Lung (tissue), 12 donors: ENCODE measurements around the gene UBE2E3. TPM values are rescaled to one million over a fixed set of nuclear protein-coding genes. Genes with fewer than 3 reads are reported as not detected.
"Not testable (repeated sequence)": the region's sequence is repeated elsewhere in the genome, so short reads cannot be mapped to it uniquely, and the experiment has no call there.

Experiments used
- ATAC-seq: fragments of 200-7000 bp; cut with Tn5 transposase; one replicate; pipeline ENCODE4 v1.9.1; 2020; ENCODE audit warnings: moderate number of reproducible peaks; ENCODE audit not compliant: insufficient read depth, low FRiP score
- DNase-seq, 3 donors: peaks; one replicate each; pipeline ENCODE4 v3.0.0-alpha.2; 2013 to 2017
- H3K27ac ChIP-seq, 2 donors: one replicate each; pipeline ENCODE4 v1.5.1; 2013; ENCODE audit warnings: mild to moderate bottlenecking in 2 of 2, moderate library complexity in 2 of 2, control low read depth in 1 of 2, inconsistent platforms in 1 of 2, low read depth in 1 of 2, low read length in 1 of 2
- H3K27me3 ChIP-seq, 3 donors: one replicate each; pipeline ENCODE4 v1.5.1; 2013; ENCODE audit warnings: low read length in 2 of 3; ENCODE audit not compliant: control insufficient read depth in 3 of 3, insufficient read depth in 3 of 3
- H3K36me3 ChIP-seq, 4 donors: one replicate each; pipeline ENCODE4 v1.5.1; 2013; ENCODE audit warnings: low read length in 4 of 4, mild to moderate bottlenecking in 1 of 4, moderate library complexity in 1 of 4; ENCODE audit not compliant: control insufficient read depth in 4 of 4, insufficient read depth in 4 of 4
- H3K4me1 ChIP-seq, 5 donors: one replicate each; pipeline ENCODE4 v1.5.1; 2013; ENCODE audit warnings: low read length in 5 of 5, mild to moderate bottlenecking in 2 of 5, moderate library complexity in 1 of 5; ENCODE audit not compliant: control insufficient read depth in 5 of 5, insufficient read depth in 5 of 5
- H3K4me3 ChIP-seq: one replicate; pipeline ENCODE4 v1.5.1; 2013; ENCODE audit warnings: mild to moderate bottlenecking, control low read depth, moderate library complexity
- H3K9ac ChIP-seq, 2 donors: one replicate each; pipeline ENCODE4 v1.5.1; 2013; ENCODE audit warnings: low read length in 2 of 2, control low read depth in 1 of 2; ENCODE audit not compliant: insufficient read depth in 1 of 2
- H3K9me3 ChIP-seq, 4 donors: one replicate each; pipeline ENCODE4 v1.5.1; 2013; ENCODE audit warnings: low read length in 3 of 4, mild to moderate bottlenecking in 1 of 4, moderate library complexity in 1 of 4; ENCODE audit not compliant: control insufficient read depth in 4 of 4, insufficient read depth in 3 of 4
- WGBS, 2 donors: extraction: QIAGEN DNeasy Blood & Tissue Kit; methylation state at CpG; one replicate each; pipeline ENCODE4 v1.1.7; 2013; 5-methylcytosine and 5-hydroxymethylcytosine counted together
- polyA plus RNA-seq, 2 donors: library from polyadenylated mRNA; stranded (reverse); fragments of 200-250 nt; gene quantifications; one replicate each; pipeline ENCODE4 v1.2.1, GENCODE V29; 2013
- total RNA-seq, 2 donors: library from RNA; depleted of rRNA in 1 of 2; stranded (reverse); fragments of >200 nt in 1 of 2; gene quantifications; one replicate each; pipeline ENCODE4 v1.2.1, GENCODE V29; 2014 to 2021
- TF ChIP-seq, protein P1 (sequence below): IDR thresholded peaks from 2 replicates; pipeline ENCODE4 v1.5.1; 2012; ENCODE audit warnings: mild to moderate bottlenecking; ENCODE audit errors: control extremely low read depth, extremely low read depth
- donor health status: control.
- donor health status: control.
- donor health status: Bipolar disorder and iron deficiency.
- donor health status: healthy.
- donor health status: DM: yes; HTN: yes; CAD: no.

The UBE2E3 gene
- total and polyA plus RNA-seq, 4 donors = 36.4 to 103 (median 42.9) TPM

DNA sequence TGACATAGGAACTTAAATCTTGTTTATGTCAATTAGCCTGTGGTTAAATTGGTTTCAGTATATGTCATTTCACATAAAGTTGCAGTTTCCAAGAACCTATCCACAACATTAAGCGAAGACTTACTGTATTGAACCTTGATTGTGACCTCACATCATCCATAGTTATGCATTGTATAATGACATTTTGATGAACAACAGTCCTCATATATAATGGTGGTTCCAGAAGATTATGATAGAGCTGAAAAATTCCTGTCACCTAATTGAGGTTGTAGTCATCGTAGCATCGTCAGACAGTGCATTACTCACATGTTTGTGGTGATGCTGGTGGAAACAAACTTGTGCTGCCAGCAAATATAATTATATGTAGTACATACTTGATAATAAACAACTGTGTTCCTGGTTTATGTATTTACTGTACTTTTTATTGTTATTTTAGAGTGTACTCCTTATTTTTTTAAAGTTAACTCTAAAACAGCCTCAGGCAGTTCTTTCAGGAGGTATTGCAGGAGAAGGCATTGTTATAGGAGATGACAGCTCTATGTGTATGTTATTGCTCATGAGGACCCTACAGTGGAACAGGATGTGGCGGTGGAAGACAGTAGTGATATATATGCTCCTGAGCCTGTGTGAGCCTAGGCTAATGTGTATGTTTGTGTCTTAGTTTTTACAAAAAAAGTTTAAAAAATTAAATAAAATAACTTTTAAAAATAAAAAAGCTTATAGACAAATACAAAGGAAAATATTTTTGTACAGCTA, 56.6 kb downstream of the UBE2E3 start:
- no peak overlapping the region for H3K9ac ChIP-seq
- H3K9me3 ChIP-seq = no peaks in the 10 kb centered on the region
- TF ChIP-seq, protein P1, sequence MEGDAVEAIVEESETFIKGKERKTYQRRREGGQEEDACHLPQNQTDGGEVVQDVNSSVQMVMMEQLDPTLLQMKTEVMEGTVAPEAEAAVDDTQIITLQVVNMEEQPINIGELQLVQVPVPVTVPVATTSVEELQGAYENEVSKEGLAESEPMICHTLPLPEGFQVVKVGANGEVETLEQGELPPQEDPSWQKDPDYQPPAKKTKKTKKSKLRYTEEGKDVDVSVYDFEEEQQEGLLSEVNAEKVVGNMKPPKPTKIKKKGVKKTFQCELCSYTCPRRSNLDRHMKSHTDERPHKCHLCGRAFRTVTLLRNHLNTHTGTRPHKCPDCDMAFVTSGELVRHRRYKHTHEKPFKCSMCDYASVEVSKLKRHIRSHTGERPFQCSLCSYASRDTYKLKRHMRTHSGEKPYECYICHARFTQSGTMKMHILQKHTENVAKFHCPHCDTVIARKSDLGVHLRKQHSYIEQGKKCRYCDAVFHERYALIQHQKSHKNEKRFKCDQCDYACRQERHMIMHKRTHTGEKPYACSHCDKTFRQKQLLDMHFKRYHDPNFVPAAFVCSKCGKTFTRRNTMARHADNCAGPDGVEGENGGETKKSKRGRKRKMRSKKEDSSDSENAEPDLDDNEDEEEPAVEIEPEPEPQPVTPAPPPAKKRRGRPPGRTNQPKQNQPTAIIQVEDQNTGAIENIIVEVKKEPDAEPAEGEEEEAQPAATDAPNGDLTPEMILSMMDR = no peak
- no peak overlapping the region for H3K4me3 ChIP-seq
- peaks cover 0 to 2% (median 0%) of the 10 kb centered on the region in 5 donors for H3K4me1 ChIP-seq
- WGBS, 2 donors = 83 to 93% methylated on average over 4 of the region's 4 CpGs
- no peaks in the 10 kb centered on the region for H3K36me3 ChIP-seq
- no peak overlapping the region for H3K27ac ChIP-seq
- ATAC-seq (no peak), DNase-seq (no peak)
- no peaks in the 10 kb centered on the region for H3K27me3 ChIP-seq

DNA sequence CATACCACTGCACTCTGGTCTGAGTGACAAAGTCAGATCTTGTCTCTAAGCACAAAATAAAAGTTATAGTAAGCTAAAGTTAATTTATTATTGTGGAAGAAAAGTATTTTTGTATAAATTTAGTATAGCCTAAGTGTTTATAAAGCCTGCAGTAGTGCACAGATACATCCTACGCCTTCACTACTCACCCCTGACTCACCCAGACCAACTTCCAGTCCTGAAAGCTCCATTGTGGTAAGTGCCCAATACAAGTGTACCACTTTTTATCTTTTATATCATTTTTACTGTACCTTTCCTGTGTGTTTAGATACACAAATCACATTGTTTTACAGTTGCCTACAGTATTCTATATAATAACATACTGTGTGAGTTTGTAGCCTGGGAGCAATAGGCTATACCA, 57.5 kb downstream of the UBE2E3 start:
- H3K4me3 ChIP-seq = no peak overlapping the region
- H3K27me3 ChIP-seq = no peaks in the 10 kb centered on the region
- DNase-seq (no peak), ATAC-seq (no peak)
- H3K9ac ChIP-seq = no peak overlapping the region
- H3K9me3 ChIP-seq = no peaks in the 10 kb centered on the region
- H3K27ac ChIP-seq = no peak overlapping the region
- H3K4me1 ChIP-seq = peaks cover 0 to 5% (median 0%) of the 10 kb centered on the region in 5 donors
- 98 to 100% methylated on average over 1 of the region's 1 CpG for WGBS, 2 donors
- TF ChIP-seq, protein P1 = no peak
- no peaks in the 10 kb centered on the region for H3K36me3 ChIP-seq

DNA sequence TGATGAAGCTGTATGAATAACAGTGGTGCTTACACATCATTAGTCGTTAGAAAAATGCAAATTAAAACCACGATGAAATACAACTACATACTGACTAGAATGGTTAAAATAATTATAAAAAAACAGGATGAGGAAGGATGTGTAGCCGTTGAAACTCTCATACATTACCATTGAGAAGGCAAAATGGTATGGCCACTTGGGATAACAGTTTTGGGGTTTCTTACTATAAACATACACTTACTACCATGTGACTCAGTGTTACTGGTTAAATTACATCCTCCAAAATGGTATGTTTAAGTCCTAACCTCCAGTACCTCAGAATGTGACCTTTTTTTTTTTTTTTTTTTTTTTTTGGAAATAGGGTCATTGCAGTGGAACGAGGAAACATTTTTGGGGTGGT, 58.4 kb downstream of the UBE2E3 start:
- Histone ChIP-seq H3K36me3 (no peaks in the 10 kb centered on the region), H3K4me3 (no peak overlapping the region), H3K27me3 (no peaks in the 10 kb centered on the region), H3K4me1 (peaks cover 0 to 5% (median 0%) of the 10 kb centered on the region in 5 donors), H3K9ac (no peak overlapping the region), H3K27ac (no peak overlapping the region), H3K9me3 (no peaks in the 10 kb centered on the region)
- DNase-seq (no peak), ATAC-seq (no peak)
- WGBS, 2 donors = 91 to 94% methylated on average over 4 of the region's 4 CpGs
- TF ChIP-seq, protein P1 = no peak

DNA sequence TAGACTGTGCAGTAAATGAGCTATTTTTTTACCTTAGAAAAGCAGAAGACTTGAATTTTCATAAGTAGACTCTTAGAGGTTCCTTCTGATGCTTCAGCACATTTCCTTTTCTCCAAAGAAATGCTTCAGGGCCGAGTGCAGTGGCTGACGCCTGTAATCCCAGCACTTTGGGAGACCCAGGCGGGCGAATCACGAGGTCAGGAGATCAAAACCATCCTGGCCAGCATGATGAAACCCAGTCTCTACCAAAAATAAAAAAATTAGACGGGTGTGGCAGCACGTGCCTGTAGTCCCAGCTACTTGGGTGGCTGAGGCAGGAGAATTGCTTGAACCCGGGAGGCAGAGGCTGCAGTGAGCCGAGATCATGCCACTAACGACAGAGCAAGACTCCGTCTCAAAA, 60.4 kb downstream of the UBE2E3 start:
- H3K9me3 ChIP-seq, H3K36me3 ChIP-seq, H3K9ac ChIP-seq, ATAC-seq, DNase-seq, H3K27ac ChIP-seq, H3K27me3 ChIP-seq, H3K4me1 ChIP-seq, H3K4me3 ChIP-seq: not testable (repeated sequence)
- 96% methylated on average over 11 of the region's 11 CpGs for WGBS, 2 donors
